Chondrocyte (in vitro differentiated cells): ENCODE results near the gene MCFD2. TPM values are rescaled to one million over a fixed set of nuclear protein-coding genes. Genes with fewer than 3 reads are reported as not detected.
A peak's percentile ranks its signal among the peaks of the same experiment; 100 is the strongest.
"Not testable (repeated sequence)": the region's sequence is repeated elsewhere in the genome, so short reads cannot be mapped to it uniquely, and the experiment has no call there.

Source experiments
- DNase-seq: peaks from one replicate; pipeline ENCODE4 v3.0.0; 2021; ENCODE audit warnings: mixed read lengths, low spot score
- H3K27ac Mint-ChIP-seq: one replicate; pipeline ENCODE4 v1.8.0; 2021; ENCODE audit warnings: mild to moderate bottlenecking, moderate library complexity, mixed read lengths; ENCODE audit not compliant: unreplicated experiment
- H3K27me3 Mint-ChIP-seq: 2 replicates; pipeline ENCODE4 v1.8.0; 2021; ENCODE audit warnings: low read depth, mixed read lengths
- H3K36me3 Mint-ChIP-seq: 2 replicates; pipeline ENCODE4 v1.8.0; 2021; ENCODE audit warnings: low read depth, mixed read lengths
- H3K4me1 Mint-ChIP-seq: 2 replicates; pipeline ENCODE4 v1.8.0; 2021; ENCODE audit warnings: low read depth, mild to moderate bottlenecking, mixed read lengths
- H3K4me3 Mint-ChIP-seq: one replicate; pipeline ENCODE4 v1.8.0; 2021; ENCODE audit warnings: mild to moderate bottlenecking, moderate library complexity, mixed read lengths; ENCODE audit not compliant: unreplicated experiment
- H3K9me3 Mint-ChIP-seq: 2 replicates; pipeline ENCODE4 v1.8.0; 2021; ENCODE audit warnings: low read depth, mixed read lengths
- CTCF ChIP-seq: fragments of 200-600 bp; sonication (generic); IDR thresholded peaks from 2 replicates; pipeline ENCODE4 v1.5.0; 2021; ENCODE audit warnings: antibody characterized with exemption, mild to moderate bottlenecking, moderate library complexity
- total RNA-seq: library from RNA; stranded (reverse); gene quantifications from 3 replicates; pipeline ENCODE4 v1.2.1, GENCODE V29; 2021

The MCFD2 gene
- total RNA-seq, 1 donor from 2014 or later, result 95.0 TPM

GRCh38 chr2:46878886-46879285 lies 36.7 kb downstream of the MCFD2 start:
- H3K4me1 Mint-ChIP-seq, result peaks cover 43% of the 10 kb centered on the region
- no peaks in the 10 kb centered on the region for H3K36me3 Mint-ChIP-seq
- no peak for TF ChIP-seq CTCF
- no peak for DNase-seq
- no peak overlapping the region for H3K4me3 Mint-ChIP-seq
- H3K27me3 Mint-ChIP-seq, result no peaks in the 10 kb centered on the region
- no peaks in the 10 kb centered on the region for H3K9me3 Mint-ChIP-seq
- no peak overlapping the region for H3K27ac Mint-ChIP-seq

GRCh38 chr2:46878240-46878877 lies 37.2 kb downstream of the MCFD2 start:
- no peaks in the 10 kb centered on the region for H3K27me3 Mint-ChIP-seq
- TF ChIP-seq CTCF, result no peak
- H3K4me3 Mint-ChIP-seq, result no peak overlapping the region
- H3K27ac Mint-ChIP-seq, result no peak overlapping the region
- no peaks in the 10 kb centered on the region for H3K36me3 Mint-ChIP-seq
- peaks cover 48% of the 10 kb centered on the region for H3K4me1 Mint-ChIP-seq
- no peaks in the 10 kb centered on the region for H3K9me3 Mint-ChIP-seq
- DNase-seq, result no peak

GRCh38 chr2:46877619-46878113 lies 37.9 kb downstream of the MCFD2 start:
- Mint-ChIP-seq H3K4me1 (peaks cover 48% of the 10 kb centered on the region), H3K36me3 (no peaks in the 10 kb centered on the region), H3K27me3 (no peaks in the 10 kb centered on the region), H3K4me3 (no peak overlapping the region), H3K9me3 (no peaks in the 10 kb centered on the region), H3K27ac (no peak overlapping the region)
- no peak for DNase-seq
- no peak for TF ChIP-seq CTCF

- H3K4me1 Mint-ChIP-seq, result peaks cover 42% of the 10 kb centered on the region
- H3K36me3 Mint-ChIP-seq, result no peaks in the 10 kb centered on the region
- no peak overlapping the region for H3K4me3 Mint-ChIP-seq
- DNase-seq, result no peak
- no peaks in the 10 kb centered on the region for H3K9me3 Mint-ChIP-seq
- H3K27me3 Mint-ChIP-seq, result no peaks in the 10 kb centered on the region
- no peak overlapping the region for H3K27ac Mint-ChIP-seq
- TF ChIP-seq CTCF, result peak; percentile 87
Observed at GRCh38 chr2:46876741-46877384, 38.7 kb downstream of the MCFD2 start.

- H3K27ac Mint-ChIP-seq, DNase-seq, H3K27me3 Mint-ChIP-seq, H3K4me3 Mint-ChIP-seq, H3K36me3 Mint-ChIP-seq, H3K9me3 Mint-ChIP-seq: not testable (repeated sequence)
- H3K4me1 Mint-ChIP-seq, result peaks cover 38% of the 10 kb centered on the region
Observed at GRCh38 chr2:46875962-46876689, 39.5 kb downstream of the MCFD2 start.
